Activated CD4-positive, CD25-positive, alpha-beta regulatory T cell treated with anti-CD3 and anti-CD28 coated beads, Interleukin-2, amount 50 U/mL, for 16 hours (primary cell): ENCODE measurements around the gene ERLEC1.
"Not testable (repeated sequence)": the region's sequence is repeated elsewhere in the genome, so short reads cannot be mapped to it uniquely, and the experiment has no call there.

Experiments used
- DNase-seq: peaks from one replicate; pipeline ENCODE4 v3.0.0-alpha.2; 2020; ENCODE audit warnings: low read depth, low spot score

Gene ERLEC1

DNA sequence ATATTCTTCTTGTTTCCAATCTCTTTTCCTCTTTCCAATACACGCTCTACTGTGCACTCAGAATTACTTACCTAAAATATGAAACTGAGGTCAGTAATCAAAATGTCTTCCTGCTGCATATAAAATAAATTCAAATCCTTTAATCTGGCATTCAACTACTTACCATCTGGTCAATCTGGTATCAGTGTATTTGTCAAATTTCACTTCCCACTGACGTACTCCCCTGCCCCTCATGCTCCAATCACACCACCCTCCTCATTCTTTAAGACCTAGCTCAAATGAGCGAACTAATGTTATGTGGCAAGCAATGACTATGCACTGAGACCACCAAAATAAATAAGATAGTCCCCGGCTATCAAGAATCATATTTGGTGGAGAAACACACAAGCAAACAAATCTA, 6.8 kb upstream of the ERLEC1 start:
- DNase-seq: no peak

DNA sequence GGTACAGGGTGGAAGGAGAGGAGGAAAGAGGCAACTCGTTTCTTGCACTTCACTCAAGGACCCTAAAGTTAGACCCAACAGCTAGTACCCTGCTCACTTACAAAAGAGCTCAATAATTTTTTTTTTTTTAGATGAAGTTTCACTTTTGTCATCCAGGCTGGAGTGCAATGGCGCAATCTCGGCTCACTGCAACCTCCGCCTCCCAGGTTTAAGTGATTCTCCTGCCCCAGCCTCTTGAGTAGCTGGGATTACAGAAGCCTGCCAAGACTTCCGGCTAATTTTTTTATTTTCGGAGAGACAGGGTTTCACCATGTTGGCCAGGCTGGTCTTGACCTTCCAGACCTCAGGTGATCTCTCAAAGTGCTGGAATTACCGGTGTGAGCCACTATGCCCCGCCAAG, 4.2 kb upstream of the ERLEC1 start:
- no peak for DNase-seq

DNA sequence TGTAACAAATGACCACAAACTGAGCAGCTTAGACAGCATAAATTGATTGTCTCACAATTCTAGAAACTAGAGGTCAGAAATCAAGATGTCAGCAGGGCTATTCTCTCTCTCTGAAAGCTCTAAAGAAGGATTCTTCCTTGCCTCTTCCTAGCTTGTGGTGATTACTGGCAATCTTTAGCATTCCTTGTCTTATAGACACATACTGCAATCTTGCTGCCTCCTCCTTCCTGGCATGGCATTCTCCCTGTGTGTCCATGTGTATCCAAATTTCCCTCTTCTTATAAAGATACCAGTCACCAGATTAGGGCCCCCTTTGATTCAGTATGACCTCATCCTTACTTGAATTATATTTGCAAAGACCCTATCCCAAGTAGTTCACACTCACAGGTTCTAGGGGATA, 2.4 kb upstream of the ERLEC1 start:
- no peak for DNase-seq

DNA sequence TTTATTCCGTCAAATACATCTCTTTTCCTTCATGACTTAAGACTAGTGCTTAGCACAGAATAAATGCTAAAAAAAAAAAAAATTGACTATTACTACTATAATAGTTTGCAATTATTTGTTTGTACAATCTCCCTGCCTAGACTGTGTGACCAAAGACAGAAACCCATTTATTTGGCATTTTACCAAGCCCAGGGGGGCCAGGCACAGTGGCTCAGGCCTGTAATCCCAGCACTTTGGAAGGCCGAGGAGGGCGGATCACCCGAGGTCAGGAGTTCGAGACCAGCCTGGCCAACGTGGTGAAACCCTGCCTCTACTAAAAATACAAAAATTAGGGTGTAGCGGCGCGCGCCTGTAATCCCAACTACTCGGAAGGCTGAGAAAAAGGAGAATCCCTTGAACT, 1.5 kb upstream of the ERLEC1 start:
- DNase-seq: no peak

DNA sequence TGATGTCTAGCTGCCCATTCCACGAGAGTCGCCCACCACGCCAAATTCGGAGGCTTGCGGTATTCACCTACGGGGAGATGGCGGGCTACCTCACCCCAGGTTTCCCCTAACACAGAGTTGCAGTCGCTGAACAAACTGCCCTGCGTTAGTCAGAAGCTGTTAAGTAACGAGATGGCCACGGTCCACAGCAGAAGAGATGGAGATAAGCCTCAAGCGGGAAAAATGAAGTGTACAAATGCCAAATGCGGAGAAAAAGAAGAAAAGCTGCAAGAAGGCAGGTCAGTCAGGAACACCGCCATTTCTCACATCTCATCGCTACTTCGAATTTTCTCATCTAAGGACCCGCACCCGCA, 516 bp upstream of the ERLEC1 start:
- DNase-seq: no peak

DNA sequence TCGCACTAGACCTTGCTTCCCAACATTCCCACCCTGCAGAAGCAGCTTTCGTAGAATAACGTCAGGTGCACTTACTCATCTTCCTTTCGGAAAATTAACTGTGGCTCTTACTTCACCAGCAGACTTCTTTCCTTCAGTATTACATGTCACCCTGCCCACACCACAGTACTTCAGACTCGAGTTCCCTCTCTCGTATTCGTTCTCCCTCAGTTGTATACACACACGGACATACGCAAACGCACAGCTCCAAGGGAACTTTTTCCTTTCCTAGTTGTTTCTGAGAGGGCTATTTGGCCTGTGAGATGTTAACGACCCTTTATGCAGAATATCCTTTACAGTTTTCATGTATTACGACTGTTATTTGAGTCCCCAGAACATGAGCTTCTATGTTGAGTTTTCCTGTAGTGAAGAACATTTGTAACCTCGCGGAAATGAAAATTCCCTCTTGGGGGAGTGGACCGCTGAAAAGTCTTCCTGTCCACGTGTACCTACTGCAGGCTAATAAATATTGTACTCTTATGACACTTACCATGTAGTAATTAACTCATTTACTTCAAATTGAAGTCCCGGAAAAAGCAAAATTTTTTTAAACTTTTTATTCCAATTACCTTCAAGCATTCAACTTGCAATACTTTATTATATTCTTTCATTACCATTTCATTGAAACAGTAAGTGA, 908 bp downstream of the ERLEC1 start:
- no peak for DNase-seq

DNA sequence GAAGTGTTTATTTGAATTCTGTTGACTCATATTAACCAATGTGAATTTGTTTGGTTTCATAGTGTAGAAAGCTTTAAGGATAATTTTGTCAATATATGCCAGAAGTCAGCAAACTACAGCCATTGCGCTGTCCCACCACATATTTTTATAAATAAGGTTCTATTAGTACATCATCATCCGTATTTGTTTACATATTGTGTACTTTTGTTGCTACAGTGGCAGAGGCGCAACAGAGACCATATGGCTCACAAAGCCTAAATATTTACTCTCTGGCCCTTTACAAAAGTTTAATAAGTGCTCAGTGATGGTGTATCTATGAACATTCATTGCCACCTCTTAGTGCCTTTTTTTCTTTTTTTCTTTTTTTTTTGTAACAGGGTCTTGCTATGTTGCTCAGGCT, 6.4 kb downstream of the ERLEC1 start:
- no peak for DNase-seq

DNA sequence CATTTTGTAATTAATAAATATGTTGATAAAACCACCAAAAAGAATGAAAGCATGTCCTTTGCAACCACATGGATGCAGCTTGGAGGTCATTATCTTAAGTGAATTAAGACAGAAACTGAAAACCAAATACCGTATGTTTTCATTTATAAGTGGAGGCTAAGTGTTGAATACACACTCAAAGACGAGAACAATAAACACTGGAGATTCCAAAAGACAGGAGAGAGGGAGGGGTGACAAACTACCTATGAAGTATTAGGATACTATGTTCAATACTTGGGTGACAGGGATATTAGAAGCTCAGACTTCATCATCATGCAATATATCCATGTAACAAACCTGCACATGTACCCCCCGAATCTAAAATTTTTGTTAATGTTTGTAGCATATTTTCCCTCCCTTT, 7.0 kb downstream of the ERLEC1 start:
- DNase-seq: no peak

DNA sequence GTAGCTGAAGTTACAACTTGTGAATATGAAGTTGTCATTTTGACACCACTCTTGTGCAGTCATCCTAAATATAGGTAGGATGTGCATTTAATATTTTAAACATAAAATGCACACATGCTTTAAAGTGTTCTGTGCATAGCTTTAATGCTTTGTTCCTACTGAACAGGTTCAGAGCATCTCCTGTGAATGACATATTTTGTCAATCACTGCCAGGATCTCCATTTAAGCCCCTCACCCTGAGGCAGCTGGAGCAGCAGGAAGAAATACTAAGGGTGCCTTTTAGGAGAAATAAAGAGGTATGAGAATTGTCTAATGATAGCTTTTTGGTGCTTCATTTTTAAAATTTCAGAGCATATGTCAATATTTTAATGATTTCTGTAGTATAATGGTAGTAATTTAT, 14.7 kb downstream of the ERLEC1 start:
- DNase-seq: no peak

DNA sequence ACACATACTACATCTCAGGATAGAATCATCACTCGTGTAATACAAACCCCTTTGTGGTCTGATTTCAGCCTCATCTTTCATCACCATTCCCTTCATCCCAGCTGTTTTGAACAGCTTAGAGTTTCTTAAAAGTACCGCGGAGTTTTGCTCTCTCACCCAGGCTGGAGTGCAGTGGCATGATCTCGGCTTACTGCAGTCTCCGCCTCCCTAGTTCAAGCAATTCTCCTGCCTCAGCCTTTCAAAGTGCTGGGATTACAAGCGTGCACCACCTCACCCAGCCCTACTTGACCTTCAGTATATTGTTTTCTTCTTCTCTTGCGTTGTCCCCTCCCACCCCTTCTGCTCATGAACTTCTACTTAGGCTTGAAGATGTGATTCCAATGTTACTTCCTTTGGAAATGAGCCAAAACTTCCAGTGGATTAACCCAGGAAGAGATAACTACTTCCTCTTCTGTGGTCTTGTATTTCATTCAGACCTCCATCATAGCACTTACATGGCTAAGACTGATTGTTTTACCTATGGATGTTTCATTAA, 15.8 kb downstream of the ERLEC1 start:
- no peak for DNase-seq

DNA sequence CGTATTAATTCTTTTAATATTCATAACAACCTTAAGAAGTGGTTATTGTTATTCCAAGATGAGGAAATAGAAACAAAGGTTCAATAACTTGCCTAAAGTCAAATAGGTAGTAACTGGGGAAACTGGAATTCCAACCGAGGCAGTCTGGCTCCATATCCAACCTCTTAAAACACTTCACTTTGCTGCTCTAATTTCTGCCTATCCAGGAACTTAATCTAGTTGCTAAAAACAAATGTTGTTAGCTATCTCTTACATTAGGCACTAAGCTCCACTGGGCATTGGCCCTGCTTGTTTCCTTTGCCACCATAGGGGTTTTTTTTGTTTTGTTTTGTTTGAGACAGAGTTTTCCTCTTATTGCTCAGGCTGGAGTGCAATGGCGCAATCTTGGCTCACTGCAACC, 24.8 kb downstream of the ERLEC1 start:
- DNase-seq: no peak

DNA sequence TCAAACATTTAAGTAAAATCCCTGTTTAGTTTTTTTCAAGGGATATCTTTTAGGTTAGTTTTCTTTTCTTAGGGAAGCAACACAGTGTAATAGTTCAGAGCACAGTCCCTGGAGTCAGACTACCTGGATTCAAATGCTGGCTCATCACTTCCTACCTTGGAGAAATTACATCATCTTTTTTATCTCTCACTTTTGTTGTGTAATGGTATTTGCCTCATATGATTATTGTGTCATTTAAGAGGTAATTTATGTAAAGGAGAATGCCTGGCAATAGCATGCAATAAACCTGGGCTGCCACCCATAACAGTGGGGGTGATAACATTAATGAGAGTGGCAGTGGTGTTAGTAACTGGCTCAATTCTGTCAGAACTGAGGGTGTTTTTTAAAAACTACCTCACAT, 26.3 kb downstream of the ERLEC1 start:
- DNase-seq: no peak

DNA sequence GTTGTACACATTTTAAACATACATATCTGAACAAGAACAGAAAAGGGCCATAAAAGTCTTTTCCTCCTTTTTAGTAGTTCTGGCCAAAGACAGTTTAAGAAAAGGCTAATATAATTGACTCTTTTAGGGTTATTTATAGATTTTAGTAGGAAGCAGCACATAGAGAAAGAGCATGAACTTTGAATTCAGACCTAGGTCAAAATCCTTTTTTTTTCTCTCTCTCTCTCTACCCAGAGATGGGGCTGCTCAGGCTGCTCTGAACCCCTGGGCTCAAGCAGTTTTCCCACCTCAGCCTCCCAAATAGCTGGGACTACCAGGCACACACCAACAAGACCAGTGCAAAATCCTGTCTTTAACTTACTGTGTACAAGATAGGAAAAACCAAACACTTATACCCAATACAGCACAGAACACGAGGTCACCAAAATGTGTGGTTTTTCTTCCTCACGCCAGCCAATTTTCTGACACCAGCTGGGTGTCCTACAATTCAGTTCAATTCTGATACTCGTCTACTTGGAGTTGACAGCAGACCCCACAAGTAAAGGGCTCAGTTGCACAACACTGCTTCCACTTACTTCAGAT, 32.1 kb downstream of the ERLEC1 start:
- DNase-seq: no peak

DNA sequence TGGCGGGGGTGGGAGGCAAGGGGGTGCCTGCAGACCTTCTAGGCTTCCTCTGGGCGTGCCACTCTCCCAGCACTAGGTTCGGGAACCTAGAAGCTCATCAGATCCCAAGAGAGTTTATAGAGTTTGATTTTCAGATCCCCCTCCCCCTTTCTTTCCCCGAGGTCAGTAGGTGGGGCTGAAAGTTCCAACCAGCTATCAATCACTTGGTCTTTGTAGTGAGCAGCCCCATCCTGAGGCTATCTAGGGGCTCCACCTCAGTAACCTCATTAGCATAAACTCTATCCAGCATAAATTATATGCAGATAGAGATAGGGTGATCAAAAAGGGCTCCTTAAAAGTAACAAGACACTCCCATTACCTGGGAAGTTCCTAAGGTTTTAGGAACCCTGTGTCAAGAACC, 32.8 kb downstream of the ERLEC1 start:
- DNase-seq: no peak

DNA sequence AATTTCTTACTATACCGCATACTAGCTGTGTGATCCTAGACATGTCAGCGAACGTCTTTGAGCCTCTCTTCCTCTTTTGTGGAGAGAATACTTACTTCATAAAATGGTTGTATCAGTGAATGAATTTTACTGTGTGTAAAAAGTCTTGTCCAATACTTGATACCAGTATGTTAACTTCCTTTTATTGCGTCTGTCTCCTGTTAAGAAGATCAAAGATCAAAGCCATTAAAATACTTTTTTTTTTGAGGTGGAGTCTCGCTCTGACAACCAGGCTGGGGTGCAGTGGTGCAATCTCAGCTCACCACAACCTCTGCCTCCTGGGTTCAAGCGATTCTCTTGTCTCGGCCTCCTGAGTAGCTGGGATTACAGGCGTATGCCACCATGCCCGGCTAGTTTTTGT, 33.2 kb downstream of the ERLEC1 start:
- no peak for DNase-seq

DNA sequence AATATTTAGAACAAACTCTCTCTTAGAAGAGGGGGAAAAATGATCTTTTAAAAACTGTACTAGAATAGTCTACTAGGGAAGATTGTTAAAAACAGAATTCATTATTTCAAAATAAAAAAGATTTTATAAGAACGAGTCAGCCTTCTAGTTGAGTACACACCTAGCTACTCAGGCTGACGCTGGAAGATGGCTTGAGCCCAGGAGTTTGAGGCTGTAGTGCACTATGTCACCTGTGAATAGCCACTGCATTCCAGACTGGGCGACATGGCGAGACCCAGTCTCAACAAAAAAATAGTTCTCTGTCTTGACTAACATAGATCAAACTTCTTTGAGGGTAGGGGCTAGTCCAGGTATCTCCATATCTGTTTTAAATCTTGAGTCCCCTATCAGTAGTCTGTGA, 33.9 kb downstream of the ERLEC1 start:
- no peak for DNase-seq

DNA sequence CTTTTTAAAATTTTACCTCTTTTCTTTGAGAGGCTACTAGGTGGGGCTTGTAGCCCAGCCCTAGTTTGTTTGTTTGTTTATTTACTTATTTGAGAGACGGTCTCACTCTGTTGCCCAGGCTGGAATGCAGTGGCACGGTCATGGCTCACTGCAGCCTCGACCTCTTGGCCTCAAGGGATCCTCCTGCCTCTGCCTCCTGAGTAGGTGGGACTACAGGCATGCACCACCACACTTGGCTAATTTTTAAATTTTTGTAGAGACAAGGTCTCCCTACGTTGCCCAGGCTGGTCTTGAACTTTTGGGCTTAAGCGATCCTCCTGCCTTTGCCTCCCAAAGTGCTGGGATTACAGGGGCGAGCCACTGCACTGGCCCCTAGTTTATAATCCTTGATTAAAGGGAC, 35.0 kb downstream of the ERLEC1 start:
- no peak for DNase-seq

DNA sequence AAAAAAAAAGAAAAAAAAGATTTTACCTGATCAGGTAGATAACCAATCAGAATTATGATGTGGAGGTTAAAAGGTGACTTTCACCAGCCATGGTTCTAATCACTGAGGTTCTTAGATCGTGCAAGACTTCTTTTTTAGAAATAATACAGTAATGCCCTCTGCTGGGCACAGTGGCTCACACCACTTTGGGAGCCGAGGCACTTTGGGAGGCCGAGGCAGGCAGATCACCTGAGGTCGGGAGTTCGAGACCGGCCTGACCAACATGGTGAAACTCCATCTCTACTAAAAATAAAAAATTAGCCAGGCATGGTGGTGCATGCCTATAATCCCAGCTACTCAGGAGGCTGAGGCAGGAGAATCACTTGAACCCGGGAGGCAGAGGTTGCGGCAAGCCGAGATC, 36.8 kb downstream of the ERLEC1 start:
- not testable (repeated sequence) for DNase-seq

DNA sequence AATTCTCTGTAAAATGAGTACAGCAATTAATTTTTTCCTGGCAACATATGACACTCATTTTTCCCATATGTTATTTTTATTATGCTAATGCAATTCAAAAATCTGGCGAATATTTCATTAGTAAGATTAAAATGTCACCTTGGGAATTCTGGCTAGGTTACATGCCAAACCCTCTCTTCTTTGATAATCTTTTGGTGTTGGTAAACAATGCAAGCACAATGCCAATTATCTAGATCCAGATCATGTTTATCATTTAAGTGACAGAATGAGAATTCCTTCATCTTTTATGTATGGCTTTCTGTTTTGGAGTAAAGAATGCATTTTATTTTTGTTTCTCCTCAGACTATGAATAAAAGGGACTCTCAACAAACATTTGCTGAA, 39.2 kb downstream of the ERLEC1 start:
- no peak for DNase-seq

DNA sequence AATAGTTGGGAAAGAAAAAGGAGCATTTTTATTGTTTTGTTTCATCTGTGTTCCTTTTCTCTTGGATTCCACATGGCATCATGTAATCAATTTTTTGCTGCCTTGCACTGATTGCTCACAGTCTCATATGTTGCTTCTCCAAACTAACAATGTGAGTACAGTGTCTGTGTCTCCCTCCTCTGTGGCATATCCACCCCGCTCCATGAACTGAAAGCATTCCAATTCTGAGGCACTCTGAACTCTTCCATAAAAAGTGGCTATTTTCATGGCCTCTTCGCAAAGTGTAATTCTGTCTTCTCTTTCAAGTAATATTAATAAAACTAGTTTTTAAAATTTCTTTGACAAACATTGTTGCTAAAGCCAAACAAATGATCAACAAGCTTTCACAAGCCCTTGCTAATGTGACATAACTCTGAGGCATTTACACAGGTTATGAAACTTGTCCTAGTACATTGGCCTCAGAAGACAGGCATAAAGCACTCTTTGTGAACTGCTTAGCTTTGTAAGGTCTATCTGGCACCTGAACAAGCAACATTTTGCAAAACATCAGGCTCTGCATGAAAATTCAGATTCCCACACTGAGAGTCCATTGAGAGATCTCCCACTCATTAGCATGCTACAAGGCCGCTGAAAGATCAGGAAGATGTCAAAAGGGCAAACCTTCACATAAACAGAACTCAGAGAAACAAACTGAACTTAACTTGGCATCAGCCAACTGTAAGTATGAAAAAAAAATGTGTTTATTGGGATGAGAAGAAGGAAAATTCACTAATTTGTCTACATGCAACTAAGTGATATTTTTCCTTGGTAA, 39.9 kb downstream of the ERLEC1 start:
- no peak for DNase-seq

DNA sequence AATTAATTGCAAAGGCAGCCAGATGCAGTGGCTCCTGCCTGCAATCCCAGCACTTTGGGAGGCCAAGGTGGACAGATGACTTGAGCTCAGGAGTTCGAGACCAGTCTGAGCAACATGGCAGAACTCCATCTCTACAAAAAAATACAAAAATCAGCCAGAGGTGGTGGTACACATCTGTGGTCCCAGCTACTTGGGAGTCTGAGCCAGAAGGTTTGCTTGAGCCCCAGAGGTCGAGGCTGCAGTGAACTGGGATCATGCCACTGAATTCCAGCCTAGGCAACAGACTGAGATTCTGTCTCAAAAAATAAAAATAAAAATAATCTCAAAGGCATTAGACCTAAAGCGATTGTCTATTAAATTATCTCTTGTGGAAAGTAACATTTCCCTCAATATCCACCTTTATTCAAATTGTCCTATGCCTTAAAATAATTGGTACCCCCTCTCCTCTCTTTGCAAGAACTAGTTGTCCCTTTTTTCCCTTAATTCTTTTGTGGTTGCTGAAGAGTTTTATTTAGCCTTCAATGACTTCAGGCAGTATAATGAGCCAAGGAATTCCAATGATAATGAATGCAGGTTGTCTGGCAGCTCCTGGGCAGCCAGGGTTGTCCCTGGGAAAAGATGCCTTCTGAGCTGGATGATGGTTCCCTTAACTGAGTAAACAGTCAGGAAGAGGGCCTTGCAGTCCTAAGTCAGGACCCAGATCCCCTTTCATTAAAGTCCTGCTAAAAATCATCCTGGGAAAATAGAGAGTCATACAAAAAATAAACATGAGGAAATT, 40.7 kb downstream of the ERLEC1 start:
- DNase-seq: no peak

DNA sequence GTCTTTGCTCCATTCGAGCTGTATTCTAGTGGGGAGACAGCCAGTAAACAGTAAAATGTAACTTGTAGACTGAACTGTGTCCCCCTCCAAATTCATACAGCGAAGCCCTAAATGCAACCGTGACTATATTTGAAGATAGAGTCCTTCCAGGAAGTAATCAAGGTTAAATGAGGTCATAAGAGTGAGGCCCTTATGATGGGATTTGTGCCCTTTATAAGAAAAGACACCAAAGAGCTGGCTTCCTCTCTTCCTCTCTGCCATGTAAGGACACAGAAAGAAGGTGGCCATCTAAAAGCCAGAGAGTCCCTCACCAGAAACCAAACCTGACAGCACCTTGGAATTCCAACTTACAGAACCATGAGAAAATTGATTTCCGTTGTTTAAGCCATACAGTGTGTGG, 41.5 kb downstream of the ERLEC1 start:
- DNase-seq: no peak
